ENCODE results near the gene KCNAB2.

Gene KCNAB2

GRCh38 chr1:6028042-6028850 is 17.4 kb upstream of the KCNAB2 start:
- Histone ChIP-seq H3K9me3 (ENCODE audit: insufficient read depth, low read length) (no peaks in the 10 kb centered on the region), H3K4me1 (ENCODE audit: insufficient read depth, insufficient read length) (no peaks in the 10 kb centered on the region), H3K9ac (ENCODE audit: insufficient read length, low read depth) (no peak overlapping the region), H3K27me3 (ENCODE audit: insufficient read depth, insufficient read length) (no peaks in the 10 kb centered on the region), H3K36me3 (ENCODE audit: insufficient read depth, insufficient read length, low read length) (no peaks in the 10 kb centered on the region), H3K4me3 (ENCODE audit: insufficient read length, low read depth) (no peak overlapping the region)
- no peak for DNase-seq (ENCODE audit: low read depth, low spot score)
- TF ChIP-seq ZNF274 (IDR thresholded peaks at IDR 0.05; ENCODE audit: low read depth, low read length) (no peak), YY1 (IDR thresholded peaks at IDR 0.05; ENCODE audit: insufficient read depth, insufficient read length) (no peak), SUZ12 (IDR thresholded peaks at IDR 0.05; ENCODE audit: extremely low read depth, insufficient read depth, insufficient read length) (no peak)

GRCh38 chr1:6029351-6029750 is 16.3 kb upstream of the KCNAB2 start:
- Histone ChIP-seq H3K9ac (ENCODE audit: insufficient read length, low read depth) (no peak overlapping the region), H3K27me3 (ENCODE audit: insufficient read depth, insufficient read length) (no peaks in the 10 kb centered on the region), H3K36me3 (ENCODE audit: insufficient read depth, insufficient read length, low read length) (no peaks in the 10 kb centered on the region), H3K4me3 (ENCODE audit: insufficient read length, low read depth) (no peak overlapping the region), H3K9me3 (ENCODE audit: insufficient read depth, low read length) (no peaks in the 10 kb centered on the region), H3K4me1 (ENCODE audit: insufficient read depth, insufficient read length) (no peaks in the 10 kb centered on the region)
- no peak for DNase-seq (ENCODE audit: low read depth, low spot score)
- TF ChIP-seq ZNF274 (IDR thresholded peaks at IDR 0.05; ENCODE audit: low read depth, low read length) (no peak), YY1 (IDR thresholded peaks at IDR 0.05; ENCODE audit: insufficient read depth, insufficient read length) (no peak), SUZ12 (IDR thresholded peaks at IDR 0.05; ENCODE audit: extremely low read depth, insufficient read depth, insufficient read length) (no peak)

- no peaks in the 10 kb centered on the region for H3K9me3 ChIP-seq (ENCODE audit: insufficient read depth, low read length)
- H3K36me3 ChIP-seq (ENCODE audit: insufficient read depth, insufficient read length, low read length), result no peaks in the 10 kb centered on the region
- no peak overlapping the region for H3K4me3 ChIP-seq (ENCODE audit: insufficient read length, low read depth)
- no peak for TF ChIP-seq SUZ12 (IDR thresholded peaks at IDR 0.05; ENCODE audit: extremely low read depth, insufficient read depth, insufficient read length)
- no peak for TF ChIP-seq YY1 (IDR thresholded peaks at IDR 0.05; ENCODE audit: insufficient read depth, insufficient read length)
- no peak for TF ChIP-seq ZNF274 (IDR thresholded peaks at IDR 0.05; ENCODE audit: low read depth, low read length)
- H3K27me3 ChIP-seq (ENCODE audit: insufficient read depth, insufficient read length), result no peaks in the 10 kb centered on the region
- DNase-seq (ENCODE audit: low read depth, low spot score), result no peak
- H3K9ac ChIP-seq (ENCODE audit: insufficient read length, low read depth), result no peak overlapping the region
- H3K4me1 ChIP-seq (ENCODE audit: insufficient read depth, insufficient read length), result no peaks in the 10 kb centered on the region
These were observed 15.6 kb upstream of the KCNAB2 start for GRCh38 chr1:6030132-6030531.

GRCh38 chr1:6030547-6031261 is 15.0 kb upstream of the KCNAB2 start:
- H3K36me3 ChIP-seq (ENCODE audit: insufficient read depth, insufficient read length, low read length), result no peaks in the 10 kb centered on the region
- H3K4me1 ChIP-seq (ENCODE audit: insufficient read depth, insufficient read length), result no peaks in the 10 kb centered on the region
- no peak overlapping the region for H3K9ac ChIP-seq (ENCODE audit: insufficient read length, low read depth)
- H3K9me3 ChIP-seq (ENCODE audit: insufficient read depth, low read length), result no peaks in the 10 kb centered on the region
- H3K4me3 ChIP-seq (ENCODE audit: insufficient read length, low read depth), result no peak overlapping the region
- TF ChIP-seq YY1 (IDR thresholded peaks at IDR 0.05; ENCODE audit: insufficient read depth, insufficient read length) (no peak), SUZ12 (IDR thresholded peaks at IDR 0.05; ENCODE audit: extremely low read depth, insufficient read depth, insufficient read length) (no peak), ZNF274 (IDR thresholded peaks at IDR 0.05; ENCODE audit: low read depth, low read length) (no peak)
- no peak for DNase-seq (ENCODE audit: low read depth, low spot score)
- H3K27me3 ChIP-seq (ENCODE audit: insufficient read depth, insufficient read length), result no peaks in the 10 kb centered on the region

- Histone ChIP-seq H3K9me3 (ENCODE audit: insufficient read depth, low read length) (no peaks in the 10 kb centered on the region), H3K9ac (ENCODE audit: insufficient read length, low read depth) (no peak overlapping the region), H3K4me3 (ENCODE audit: insufficient read length, low read depth) (no peak overlapping the region), H3K4me1 (ENCODE audit: insufficient read depth, insufficient read length) (no peaks in the 10 kb centered on the region), H3K27me3 (ENCODE audit: insufficient read depth, insufficient read length) (no peaks in the 10 kb centered on the region), H3K36me3 (ENCODE audit: insufficient read depth, insufficient read length, low read length) (no peaks in the 10 kb centered on the region)
- DNase-seq (ENCODE audit: low read depth, low spot score), result no peak
- no peak for TF ChIP-seq ZNF274 (IDR thresholded peaks at IDR 0.05; ENCODE audit: low read depth, low read length)
- TF ChIP-seq SUZ12 (IDR thresholded peaks at IDR 0.05; ENCODE audit: extremely low read depth, insufficient read depth, insufficient read length), result no peak
- TF ChIP-seq YY1 (IDR thresholded peaks at IDR 0.05; ENCODE audit: insufficient read depth, insufficient read length), result no peak
These were observed 12.6 kb upstream of the KCNAB2 start for GRCh38 chr1:6033124-6033523.

GRCh38 chr1:6033986-6034749 is 11.5 kb upstream of the KCNAB2 start:
- TF ChIP-seq SUZ12 (IDR thresholded peaks at IDR 0.05; ENCODE audit: extremely low read depth, insufficient read depth, insufficient read length), result no peak
- TF ChIP-seq ZNF274 (IDR thresholded peaks at IDR 0.05; ENCODE audit: low read depth, low read length), result no peak
- no peak for TF ChIP-seq YY1 (IDR thresholded peaks at IDR 0.05; ENCODE audit: insufficient read depth, insufficient read length)
- H3K4me3 ChIP-seq (ENCODE audit: insufficient read length, low read depth), result no peak overlapping the region
- H3K9ac ChIP-seq (ENCODE audit: insufficient read length, low read depth), result no peak overlapping the region
- no peak for DNase-seq (ENCODE audit: low read depth, low spot score)
- H3K27me3 ChIP-seq (ENCODE audit: insufficient read depth, insufficient read length), result no peaks in the 10 kb centered on the region
- no peaks in the 10 kb centered on the region for H3K4me1 ChIP-seq (ENCODE audit: insufficient read depth, insufficient read length)
- no peaks in the 10 kb centered on the region for H3K36me3 ChIP-seq (ENCODE audit: insufficient read depth, insufficient read length, low read length)
- H3K9me3 ChIP-seq (ENCODE audit: insufficient read depth, low read length), result no peaks in the 10 kb centered on the region

GRCh38 chr1:6034750-6035096 is 11.0 kb upstream of the KCNAB2 start:
- Histone ChIP-seq H3K4me3 (ENCODE audit: insufficient read length, low read depth) (no peak overlapping the region), H3K9me3 (ENCODE audit: insufficient read depth, low read length) (no peaks in the 10 kb centered on the region), H3K27me3 (ENCODE audit: insufficient read depth, insufficient read length) (no peaks in the 10 kb centered on the region), H3K4me1 (ENCODE audit: insufficient read depth, insufficient read length) (no peaks in the 10 kb centered on the region), H3K9ac (ENCODE audit: insufficient read length, low read depth) (no peak overlapping the region), H3K36me3 (ENCODE audit: insufficient read depth, insufficient read length, low read length) (no peaks in the 10 kb centered on the region)
- DNase-seq (ENCODE audit: low read depth, low spot score), result no peak
- TF ChIP-seq YY1 (IDR thresholded peaks at IDR 0.05; ENCODE audit: insufficient read depth, insufficient read length) (no peak), SUZ12 (IDR thresholded peaks at IDR 0.05; ENCODE audit: extremely low read depth, insufficient read depth, insufficient read length) (no peak), ZNF274 (IDR thresholded peaks at IDR 0.05; ENCODE audit: low read depth, low read length) (no peak)
